Measurements from ENCODE around the gene ATP9A. TPM values are rescaled to one million over a fixed set of nuclear protein-coding genes. Genes with fewer than 3 reads are reported as not detected.

Gene ATP9A
- total RNA-seq, 1 experiment from 2014 or later, result 12.1 TPM

DNA sequence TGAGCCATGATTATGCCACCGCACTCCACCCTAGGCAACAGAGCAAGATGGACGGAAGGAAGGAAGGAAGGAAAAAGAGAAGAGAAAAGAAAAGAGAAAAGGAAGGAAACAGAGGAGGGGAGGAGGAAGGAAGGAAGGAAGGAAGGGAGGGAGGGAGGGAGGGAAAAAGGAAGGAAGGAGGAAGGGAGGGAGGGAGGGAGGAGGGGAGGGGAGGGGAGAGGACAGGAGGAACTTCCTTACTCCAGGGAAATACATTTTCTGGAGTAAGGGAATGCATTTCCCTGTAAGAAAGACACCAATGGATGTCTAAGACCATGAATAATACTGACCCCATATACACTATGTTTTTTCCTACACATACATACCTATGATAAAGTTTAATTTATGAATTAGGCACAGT is 132.5 kb downstream of the ATP9A start:
- Histone ChIP-seq H4K8ac (replicated peaks; ENCODE audit: insufficient read length, low read depth, low read length) (no peak overlapping the region), H3K23ac (ENCODE audit: insufficient read length, low read depth, low read length) (no peak overlapping the region), H4K5ac (ENCODE audit: insufficient read length, low read depth, low read length) (no peak overlapping the region), H3K79me2 (ENCODE audit: insufficient read depth, low read length) (no peaks in the 10 kb centered on the region), H3K79me1 (ENCODE audit: insufficient read depth, low read depth, low read length, poor library complexity, severe bottlenecking) (no peaks in the 10 kb centered on the region), H3K18ac (ENCODE audit: insufficient read length, low read depth, low read length) (no peak overlapping the region), H4K20me1 (ENCODE audit: control insufficient read depth, insufficient read depth, insufficient read length) (peaks cover 2% of the 10 kb centered on the region), H3K9ac (ENCODE audit: extremely low read depth, insufficient read length, low read length) (no peak overlapping the region), H2BK15ac (ENCODE audit: low read depth, low read length) (no peak overlapping the region), H3K27me3 (ENCODE audit: insufficient read depth, low read length) (no peaks in the 10 kb centered on the region), H3T11ph (ENCODE audit: low read length) (no peak overlapping the region), H2AFZ (ENCODE audit: low read length) (no peak overlapping the region), H3K27ac (ENCODE audit: insufficient read length, low read depth, low read length) (no peak overlapping the region), H2AK5ac (ENCODE audit: insufficient read length, low read length) (no peak overlapping the region), H4K91ac (ENCODE audit: insufficient read length, low read depth, low read length) (no peak overlapping the region), H2BK5ac (ENCODE audit: insufficient read length, low read length) (no peak overlapping the region), H2BK120ac (ENCODE audit: low read depth, low read length, poor library complexity, severe bottlenecking) (no peak overlapping the region), H3K9me3 (ENCODE audit: control insufficient read depth, low read depth, low read length) (no peaks in the 10 kb centered on the region), H2BK20ac (ENCODE audit: low read depth, low read length, poor library complexity, severe bottlenecking) (no peak overlapping the region), H3K4me1 (ENCODE audit: insufficient read depth, low read length) (no peaks in the 10 kb centered on the region), H3K4ac (ENCODE audit: low read depth, low read length) (no peak overlapping the region), H3K4me2 (ENCODE audit: insufficient read depth, insufficient read length, low read length) (no peak overlapping the region), H3K14ac (ENCODE audit: insufficient read depth, low read length) (no peak overlapping the region), H3K23me2 (ENCODE audit: insufficient read length, low read depth, low read length, poor library complexity, severe bottlenecking) (no peaks in the 10 kb centered on the region), H2BK12ac (ENCODE audit: insufficient read length, low read depth, low read length) (no peak overlapping the region), H3K56ac (ENCODE audit: insufficient read length, low read depth, low read length) (no peak overlapping the region)
- H3K36me3 Mint-ChIP-seq (ENCODE audit: insufficient read depth in 1 of 3, low read depth in 3 of 3), result no peaks in the 10 kb centered on the region; a peak in 2 of 7 replicates
- WGBS (ENCODE audit: extremely low coverage, insufficient read length, low lambda C conversion rate), result no CpG with 5 or more reads among the region's 2 CpGs
- no peak for TF ChIP-seq CTCF (conservative IDR thresholded peaks at IDR 0.05)
- peaks cover 6 to 7% of the 10 kb centered on the region in 2 experiments; a peak in 3 of 4 replicates for H3K4me1 Mint-ChIP-seq
- no peaks in the 10 kb centered on the region; the same call in 1 of the 2 replicates for H3K27me3 Mint-ChIP-seq (ENCODE audit: low read depth)
- no peak overlapping the region for H3K4me3 Mint-ChIP-seq
- no peak overlapping the region for H3K27ac Mint-ChIP-seq
- DNase-seq, result no peak
- H3K9me3 Mint-ChIP-seq, result no peaks in the 10 kb centered on the region

Measured in H9 (cell line).